GM12801 (cell line): Measurements from ENCODE around the gene PDC.

Experiments
- TF ChIP-seq, protein P1 (sequence below): IDR thresholded peaks from one replicate; pipeline ENCODE4 v1.5.1; 2011; ENCODE audit warnings: control low read depth; ENCODE audit not compliant: insufficient read length; ENCODE audit errors: extremely low read depth

Gene PDC

GRCh38 chr1:186465946-186466345 is 5.0 kb upstream of the PDC start:
- TF ChIP-seq, protein P1, sequence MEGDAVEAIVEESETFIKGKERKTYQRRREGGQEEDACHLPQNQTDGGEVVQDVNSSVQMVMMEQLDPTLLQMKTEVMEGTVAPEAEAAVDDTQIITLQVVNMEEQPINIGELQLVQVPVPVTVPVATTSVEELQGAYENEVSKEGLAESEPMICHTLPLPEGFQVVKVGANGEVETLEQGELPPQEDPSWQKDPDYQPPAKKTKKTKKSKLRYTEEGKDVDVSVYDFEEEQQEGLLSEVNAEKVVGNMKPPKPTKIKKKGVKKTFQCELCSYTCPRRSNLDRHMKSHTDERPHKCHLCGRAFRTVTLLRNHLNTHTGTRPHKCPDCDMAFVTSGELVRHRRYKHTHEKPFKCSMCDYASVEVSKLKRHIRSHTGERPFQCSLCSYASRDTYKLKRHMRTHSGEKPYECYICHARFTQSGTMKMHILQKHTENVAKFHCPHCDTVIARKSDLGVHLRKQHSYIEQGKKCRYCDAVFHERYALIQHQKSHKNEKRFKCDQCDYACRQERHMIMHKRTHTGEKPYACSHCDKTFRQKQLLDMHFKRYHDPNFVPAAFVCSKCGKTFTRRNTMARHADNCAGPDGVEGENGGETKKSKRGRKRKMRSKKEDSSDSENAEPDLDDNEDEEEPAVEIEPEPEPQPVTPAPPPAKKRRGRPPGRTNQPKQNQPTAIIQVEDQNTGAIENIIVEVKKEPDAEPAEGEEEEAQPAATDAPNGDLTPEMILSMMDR = no peak

DNA sequence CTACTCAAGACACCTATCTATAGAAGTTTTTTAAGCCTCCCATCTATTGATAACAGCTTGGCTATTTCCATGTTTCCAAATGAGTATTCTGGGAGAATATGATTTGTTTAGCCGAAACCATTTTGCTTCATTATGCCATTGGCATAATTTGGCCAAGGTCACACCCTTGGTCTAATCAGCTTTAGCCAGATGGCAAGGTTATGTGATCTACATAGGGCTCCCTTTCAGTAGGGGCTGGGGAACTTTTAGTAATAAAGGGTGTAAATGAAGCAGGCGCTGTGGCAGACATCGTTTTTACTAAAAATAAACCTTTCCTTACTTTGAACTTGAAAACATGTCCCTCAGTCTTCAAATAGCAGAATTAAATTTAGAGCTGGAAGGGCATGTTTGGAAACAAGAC is 3.0 kb upstream of the PDC start:
- TF ChIP-seq, protein P1 = no peak

DNA sequence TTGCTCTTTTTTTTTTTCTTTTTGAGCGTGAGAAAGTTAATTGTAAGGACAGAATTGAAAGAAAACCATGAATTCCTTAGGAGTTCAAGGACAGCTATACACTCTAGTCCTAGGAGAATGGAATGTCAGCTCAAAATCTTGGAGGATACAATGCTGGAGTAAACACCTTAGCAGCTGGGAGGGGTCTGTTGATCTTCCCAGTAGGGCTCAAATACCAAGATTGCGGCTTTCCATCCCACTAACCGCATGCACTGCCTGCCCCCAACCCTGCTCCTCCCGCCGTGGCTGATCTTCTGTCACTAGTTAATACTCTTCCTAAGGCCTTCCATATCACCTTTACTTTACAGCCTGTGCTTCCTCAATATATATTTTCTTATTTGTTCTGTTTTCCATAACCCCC is 2.6 kb upstream of the PDC start:
- TF ChIP-seq, protein P1 = no peak

GRCh38 chr1:186456729-186457255 is 4.1 kb downstream of the PDC start:
- TF ChIP-seq, protein P1 = no peak

DNA sequence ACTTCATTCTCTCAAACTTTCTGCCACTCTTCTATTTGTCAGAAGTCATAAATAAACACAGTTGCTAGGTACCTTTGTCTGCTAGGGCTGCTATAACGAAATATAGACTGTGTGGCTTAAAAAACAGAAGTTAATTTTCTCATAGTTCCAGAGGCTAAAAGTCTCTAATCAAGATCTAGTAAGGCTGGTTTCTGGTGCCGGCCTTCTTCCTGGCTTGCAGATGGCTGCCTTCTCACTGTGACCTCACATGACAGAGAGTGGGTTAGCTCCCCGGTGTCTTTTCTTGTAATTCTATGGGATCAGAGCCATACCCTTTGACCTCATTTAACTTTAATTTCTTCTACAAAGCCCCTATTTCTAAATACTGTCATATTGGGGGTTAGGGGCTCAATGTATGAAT is 5.9 kb downstream of the PDC start:
- TF ChIP-seq, protein P1 = no peak

- TF ChIP-seq, protein P1 = no peak
These were observed 14.8 kb downstream of the PDC start for GRCh38 chr1:186446152-186446551.

DNA sequence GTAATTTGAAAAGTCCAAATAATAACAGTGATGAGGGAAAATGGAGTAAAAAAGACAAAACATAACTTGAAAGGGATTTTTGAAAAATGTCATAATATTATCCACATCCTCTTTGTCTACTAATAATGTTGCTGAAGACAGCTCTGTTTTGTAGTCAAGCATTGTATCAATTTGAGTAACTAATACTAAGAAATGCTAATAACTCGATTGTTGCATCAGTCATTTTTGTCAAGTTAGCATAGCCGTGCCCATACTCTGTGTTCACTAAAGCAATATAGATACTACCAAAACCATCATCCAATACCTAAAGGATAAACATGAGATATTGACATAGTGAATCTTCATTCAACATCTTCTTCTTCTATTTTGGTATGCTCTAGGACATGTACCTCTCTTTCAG is 17.3 kb downstream of the PDC start:
- TF ChIP-seq, protein P1 = no peak
